NCI-H510A treated with DMSO at 0.1 percent for 48 hours (cell line): ENCODE measurements around the gene KLHL11.
"Not testable (repeated sequence)": the region's sequence is repeated elsewhere in the genome, so short reads cannot be mapped to it uniquely, and the experiment has no call there.

Source experiments
- DNase-seq: peaks from one replicate; lab custom pipeline; 2025; lab: John Stamatoyannopoulos, UW

Gene KLHL11

GRCh38 chr17:41888332-41888965 is 23.2 kb upstream of the KLHL11 start:
- no peak for DNase-seq

- DNase-seq, result no peak
Measured at GRCh38 chr17:41885733-41886132, 20.5 kb upstream of the KLHL11 start.

- no peak for DNase-seq
Measured at GRCh38 chr17:41882756-41883155, 17.5 kb upstream of the KLHL11 start.

GRCh38 chr17:41880130-41880529 is 14.9 kb upstream of the KLHL11 start:
- no peak for DNase-seq

DNA sequence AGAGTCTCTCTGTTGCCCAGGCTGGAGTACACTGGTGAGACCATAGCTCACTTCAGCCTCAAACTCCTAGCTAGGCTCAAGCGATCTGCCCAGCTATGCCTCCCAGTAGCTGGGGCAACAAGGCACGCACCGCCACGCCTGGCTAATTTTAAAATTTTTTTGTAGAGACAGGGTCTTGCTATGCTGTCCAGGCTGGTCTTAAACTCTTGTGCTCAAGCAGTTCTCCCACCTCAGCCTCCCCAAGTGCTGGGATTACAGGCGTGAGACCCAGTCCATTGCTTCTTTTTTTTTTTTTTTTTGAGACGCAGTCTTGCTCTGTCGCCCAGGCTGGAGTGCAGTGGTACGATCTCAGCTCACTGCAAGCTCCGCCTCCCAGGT is 9.1 kb upstream of the KLHL11 start:
- not testable (repeated sequence) for DNase-seq

- DNase-seq, result no peak
Measured at GRCh38 chr17:41873559-41874292, 8.5 kb upstream of the KLHL11 start.

- no peak for DNase-seq
Measured at GRCh38 chr17:41871789-41872188, 6.6 kb upstream of the KLHL11 start.

DNA sequence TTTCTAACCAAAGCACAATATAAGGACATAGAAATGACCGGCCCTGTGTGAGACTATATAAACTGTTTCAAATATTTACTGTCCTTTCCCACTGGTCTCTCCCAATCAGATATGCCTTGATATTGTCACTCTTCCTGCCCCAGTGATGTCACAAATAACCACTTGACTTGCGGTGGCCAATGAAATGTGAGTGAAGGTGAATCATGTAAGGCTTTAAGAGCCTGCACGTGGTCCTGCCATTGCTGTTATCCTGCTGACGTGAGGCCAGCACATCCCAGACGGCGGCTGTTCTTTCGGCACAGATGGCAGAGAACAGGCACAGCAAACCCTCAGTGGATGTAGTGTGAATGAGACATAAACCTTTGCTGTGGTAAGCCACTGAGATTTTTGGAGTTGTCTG is 5.4 kb upstream of the KLHL11 start:
- DNase-seq, result no peak

GRCh38 chr17:41870097-41870496 is 4.9 kb upstream of the KLHL11 start:
- DNase-seq, result no peak

- DNase-seq, result no peak
Measured at GRCh38 chr17:41869426-41869825, 4.2 kb upstream of the KLHL11 start.

DNA sequence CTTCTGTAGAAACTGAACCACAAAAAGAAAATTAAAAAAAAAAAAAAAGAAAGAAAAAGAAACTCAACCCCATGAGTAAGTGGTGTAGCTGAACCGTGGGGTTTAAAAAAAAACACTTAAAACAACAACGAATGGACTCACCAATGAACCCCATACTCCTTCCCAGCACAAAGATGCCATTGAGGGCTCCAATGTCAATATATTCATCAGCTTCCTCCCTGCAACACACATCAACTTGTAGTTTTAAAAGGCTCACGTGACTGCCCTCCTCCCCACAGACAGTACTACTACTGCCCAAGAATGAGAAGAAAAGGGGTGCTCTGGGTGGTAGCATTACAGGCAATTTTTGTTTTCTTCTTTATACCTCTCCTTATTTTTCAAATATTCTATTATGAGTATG is 3.3 kb upstream of the KLHL11 start:
- no peak for DNase-seq

DNA sequence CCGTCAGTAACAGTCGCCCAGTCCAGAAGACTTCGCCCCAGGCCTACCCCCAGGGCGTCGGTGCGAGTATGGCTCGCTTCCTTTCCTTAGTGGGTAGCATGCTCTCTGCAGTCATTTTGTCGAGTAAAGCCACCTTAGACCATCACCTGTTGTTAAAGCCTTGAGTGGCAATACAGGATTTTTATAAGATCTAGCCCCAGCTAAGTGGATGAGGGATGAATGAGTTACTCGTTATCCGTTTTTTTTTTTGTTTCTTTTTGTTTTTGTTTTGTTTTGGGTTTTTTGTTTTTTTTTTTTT is 322 bp upstream of the KLHL11 start:
- no peak for DNase-seq

- peak; percentile 41 for DNase-seq
Measured at GRCh38 chr17:41864498-41864835, 756 bp downstream of the KLHL11 start.

DNA sequence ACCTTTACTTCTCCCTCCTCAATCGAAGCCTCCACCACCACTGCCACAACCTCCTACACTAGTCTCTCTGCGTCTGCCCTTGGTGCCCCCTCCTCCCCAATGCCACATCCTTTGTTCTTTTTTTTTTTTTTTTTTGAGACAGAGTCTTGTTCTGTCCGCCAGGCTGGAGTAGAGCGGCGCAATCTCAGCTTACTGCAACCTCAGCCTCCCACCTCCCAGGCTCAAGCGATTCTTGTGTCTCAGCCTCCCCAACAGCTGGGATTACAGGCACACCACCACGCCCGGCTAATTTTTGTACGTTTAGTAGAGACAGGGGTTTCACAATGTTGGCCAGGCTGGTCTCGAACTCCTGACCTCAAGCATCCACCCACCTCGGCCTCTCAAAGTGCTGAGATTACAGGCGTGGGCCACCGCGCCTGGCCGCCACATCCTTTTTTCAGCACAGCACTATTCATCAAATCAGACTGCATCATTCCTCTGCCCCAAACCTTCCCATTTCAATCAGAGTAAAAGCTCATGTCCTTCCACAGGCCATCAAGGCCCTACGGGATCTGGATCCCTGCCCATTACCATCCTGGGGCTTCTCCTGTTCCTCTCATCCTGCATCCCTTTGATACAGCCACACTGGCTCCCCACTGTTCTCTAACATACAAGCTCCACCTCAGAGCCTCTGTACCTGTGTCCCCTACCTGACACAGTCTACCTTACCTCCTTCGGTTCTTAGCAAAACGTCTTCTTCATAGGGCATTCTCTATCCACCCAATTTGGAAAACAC is 2.0 kb downstream of the KLHL11 start:
- peak; percentile 16 for DNase-seq

- no peak for DNase-seq
Measured at GRCh38 chr17:41860254-41860931, 4.8 kb downstream of the KLHL11 start.

DNA sequence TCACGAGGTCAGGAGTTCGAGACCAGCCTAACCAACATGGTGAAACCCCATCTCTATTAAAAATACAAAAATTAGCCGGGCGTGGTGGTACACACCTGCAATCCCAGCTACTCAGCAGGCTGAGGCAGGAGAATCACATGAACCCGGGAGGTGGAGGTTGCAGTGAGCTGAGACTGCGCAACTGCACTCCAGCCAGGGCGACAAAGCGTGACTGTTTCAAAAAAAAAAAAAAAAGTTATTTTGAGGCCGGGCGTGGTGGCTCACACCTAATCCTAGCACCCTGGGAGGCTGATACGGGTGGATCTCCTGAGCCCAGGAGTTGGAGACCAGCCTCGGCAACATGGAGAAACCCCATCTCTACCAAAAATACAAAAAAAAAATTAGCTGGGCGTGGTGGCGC is 13.8 kb downstream of the KLHL11 start:
- DNase-seq, result not testable (repeated sequence)

DNA sequence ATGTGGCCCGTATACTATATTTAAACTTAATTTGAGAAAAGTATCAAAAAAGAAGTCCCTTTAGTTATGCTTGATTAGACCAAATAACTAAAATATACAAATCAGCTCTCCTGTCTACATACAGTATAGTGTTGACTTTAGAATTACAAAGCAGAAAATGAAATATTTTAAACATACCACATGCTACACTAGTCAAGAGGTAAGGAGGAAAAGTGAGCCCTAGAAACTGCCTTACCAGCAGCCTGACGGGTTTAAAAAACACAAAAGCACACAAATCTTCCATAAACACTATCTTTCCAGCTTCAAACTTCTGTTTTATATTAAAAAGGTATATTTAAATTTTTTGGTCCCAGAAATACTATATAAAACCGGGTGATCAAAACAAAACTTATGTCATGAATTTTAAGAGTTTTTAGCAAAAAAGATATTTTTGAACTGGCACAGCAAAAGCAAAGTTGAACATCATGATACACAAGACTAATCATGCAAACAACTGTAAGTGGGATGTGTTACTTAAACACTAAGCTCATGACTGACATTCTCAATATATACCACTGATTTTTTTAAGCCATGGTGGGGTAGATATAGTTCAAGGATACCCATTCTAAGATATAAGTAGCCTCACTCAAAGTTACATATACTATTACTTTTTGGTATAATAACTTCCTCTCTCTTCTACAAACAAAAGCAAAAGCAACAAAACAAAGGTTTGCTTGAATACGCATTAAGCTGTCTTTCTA is 15.8 kb downstream of the KLHL11 start:
- DNase-seq, result no peak

DNA sequence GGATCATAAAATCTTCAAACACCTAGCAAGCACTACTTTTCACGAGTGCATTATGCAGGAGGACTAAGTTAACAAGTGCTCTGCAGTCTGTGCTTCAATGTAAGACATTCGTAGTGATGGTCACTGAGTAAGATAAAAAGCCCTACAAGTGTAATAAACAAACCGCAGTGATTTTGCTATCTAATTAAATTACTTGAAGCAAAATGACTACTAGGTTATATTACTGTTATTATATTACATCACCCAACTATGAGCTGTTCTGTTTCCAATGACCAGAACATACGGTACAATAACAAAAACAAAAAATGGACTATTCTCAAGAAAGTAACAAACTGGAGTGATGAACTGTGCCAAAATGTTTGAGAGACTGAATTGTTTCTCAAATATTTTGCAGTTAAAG is 16.4 kb downstream of the KLHL11 start:
- DNase-seq, result no peak

- DNase-seq, result no peak
Measured at GRCh38 chr17:41844971-41845370, 20.3 kb downstream of the KLHL11 start.

DNA sequence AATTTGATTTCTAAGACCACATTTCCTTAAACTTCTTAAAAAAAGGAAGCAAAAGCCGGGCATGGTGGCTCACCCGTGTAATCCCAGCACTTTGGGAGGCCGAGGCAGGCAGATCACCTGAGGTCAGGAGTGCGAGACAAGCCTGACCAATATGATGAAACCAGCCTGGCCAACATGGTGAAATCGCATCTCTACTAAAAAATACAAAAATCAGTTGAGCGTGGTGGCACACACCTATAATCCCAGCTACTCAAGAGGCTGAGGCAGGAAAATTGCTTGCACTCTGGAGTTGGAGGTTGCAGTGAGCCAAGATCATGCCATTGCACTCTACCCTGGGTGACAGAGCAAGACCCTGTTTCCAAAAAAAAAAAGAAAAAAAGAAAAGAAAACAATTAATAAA is 24.4 kb downstream of the KLHL11 start:
- DNase-seq, result not testable (repeated sequence)

GRCh38 chr17:41839448-41839847 is 25.8 kb downstream of the KLHL11 start:
- not testable (repeated sequence) for DNase-seq
